GM23338 (cell line): ENCODE data around the gene BMP8A. TPM values are rescaled to one million over a fixed set of nuclear protein-coding genes. Genes with fewer than 3 reads are reported as not detected.

Experiments
- ATAC-seq: fragments of 200-7000 bp; cut with Tn5 transposase; 3 replicates; pipeline ENCODE4 v1.9.1; 2020
- DNase-seq: peaks from one replicate; pipeline ENCODE4 v3.0.0-alpha.2; 2015; ENCODE audit warnings: low spot score
- H2AFZ ChIP-seq: fragments of 200-600 bp; sonication (generic); 2 replicates; pipeline ENCODE4 v1.8.0; 2016; ENCODE audit warnings: antibody characterized with exemption, mild to moderate bottlenecking, moderate library complexity
- H3F3A ChIP-seq: fragments of 200-600 bp; sonication (generic); replicated peaks from 2 replicates; pipeline ENCODE4 v1.8.0; 2017; ENCODE audit warnings: antibody characterized with exemption, mixed run types, low read depth
- H3K27ac ChIP-seq: fragments of 200-600 bp; sonication (generic); 2 replicates; pipeline ENCODE4 v1.6.1; 2016; ENCODE audit warnings: low read depth
- H3K27me3 ChIP-seq: fragments of 200-600 bp; sonication (generic); 2 replicates; pipeline ENCODE4 v1.8.0; 2016; ENCODE audit warnings: mild to moderate bottlenecking, mixed run types, moderate library complexity; ENCODE audit not compliant: insufficient read depth
- H3K36me3 ChIP-seq: fragments of 200-600 bp; sonication (generic); 2 replicates; pipeline ENCODE4 v1.8.0; 2016; ENCODE audit warnings: mild to moderate bottlenecking; ENCODE audit not compliant: insufficient read depth
- H3K4me1 ChIP-seq: fragments of 200-600 bp; sonication (generic); 2 replicates; pipeline ENCODE4 v1.8.0; 2016; ENCODE audit warnings: mild to moderate bottlenecking, moderate library complexity; ENCODE audit not compliant: insufficient read depth
- H3K4me2 ChIP-seq: fragments of 200-600 bp; sonication (generic); 2 replicates; pipeline ENCODE4 v1.7.1; 2017; ENCODE audit warnings: mixed run types
- H3K4me3 ChIP-seq: fragments of 200-600 bp; sonication (generic); 2 replicates; pipeline ENCODE4 v1.6.1; 2016; ENCODE audit warnings: mixed run types
- H3K79me2 ChIP-seq: fragments of 200-600 bp; sonication (generic); replicated peaks from 2 replicates; pipeline ENCODE4 v1.8.0; 2017; ENCODE audit warnings: mild to moderate bottlenecking; ENCODE audit not compliant: insufficient read depth
- H3K9me2 ChIP-seq: fragments of 200-600 bp; sonication (generic); 2 replicates; pipeline ENCODE4 v1.8.0; 2017; ENCODE audit not compliant: insufficient read depth
- H4K20me1 ChIP-seq: fragments of 200-600 bp; sonication (generic); replicated peaks from 2 replicates; pipeline ENCODE4 v1.8.0; 2017; ENCODE audit warnings: mild to moderate bottlenecking; ENCODE audit not compliant: insufficient read depth
- H3K27ac Mint-ChIP-seq: 2 replicates; pipeline ENCODE4 v1.8.0; 2020; ENCODE audit warnings: inconsistent platforms, mild to moderate bottlenecking, moderate library complexity, mixed read lengths
- H3K27me3 Mint-ChIP-seq: 3 replicates; pipeline ENCODE4 v1.8.0; 2022; ENCODE audit warnings: low read depth, mild to moderate bottlenecking, moderate library complexity, mixed read lengths, inconsistent platforms; ENCODE audit not compliant: insufficient read depth, poor library complexity
- H3K36me3 Mint-ChIP-seq: 3 replicates; pipeline ENCODE4 v1.8.0; 2021; ENCODE audit warnings: low read depth, mild to moderate bottlenecking, inconsistent platforms, moderate library complexity, mixed read lengths
- H3K4me1 Mint-ChIP-seq: 3 replicates; pipeline ENCODE4 v1.8.0; 2020; ENCODE audit warnings: mild to moderate bottlenecking, inconsistent platforms, mixed read lengths
- H3K4me3 Mint-ChIP-seq: 3 replicates; pipeline ENCODE4 v1.8.0; 2021; ENCODE audit warnings: moderate library complexity, mild to moderate bottlenecking, inconsistent platforms, mixed read lengths
- H3K9me3 Mint-ChIP-seq: 3 replicates; pipeline ENCODE4 v1.8.0; 2020; ENCODE audit warnings: moderate library complexity, mild to moderate bottlenecking, inconsistent platforms, mixed read lengths
- CREB1 ChIP-seq: fragments of 250-450 bp; sonication (Bioruptor Pico); IDR thresholded peaks from 2 replicates; pipeline ENCODE4 v1.5.0; 2020; ENCODE audit warnings: low read depth, mild to moderate bottlenecking, moderate library complexity
- ETS1 ChIP-seq: IDR thresholded peaks from 2 replicates; pipeline ENCODE4 v1.6.1; 2016; ENCODE audit warnings: antibody characterized with exemption
- EZH2 ChIP-seq: fragments of 200-600 bp; sonication (generic); IDR thresholded peaks from one replicate; pipeline ENCODE4 v1.8.0; 2017; ENCODE audit warnings: antibody characterized with exemption, mild to moderate bottlenecking, low read depth; ENCODE audit not compliant: unreplicated experiment
- EZH2phosphoT487 ChIP-seq: fragments of 200-600 bp; sonication (generic); IDR thresholded peaks from one replicate; pipeline ENCODE4 v1.8.1; 2018; ENCODE audit warnings: antibody characterized with exemption; ENCODE audit not compliant: unreplicated experiment
- JUNB ChIP-seq: IDR thresholded peaks from one replicate; pipeline ENCODE4 v1.6.1; 2016; ENCODE audit warnings: antibody characterized with exemption; ENCODE audit not compliant: unreplicated experiment
- NANOG ChIP-seq: IDR thresholded peaks from 2 replicates; pipeline ENCODE4 v1.6.1; 2016; ENCODE audit warnings: antibody characterized with exemption, borderline replicate concordance
- ZNF331 ChIP-seq: fragments of 250-450 bp; sonication (Bioruptor Pico); IDR thresholded peaks from 2 replicates; pipeline ENCODE4 v1.5.0; 2020; ENCODE audit warnings: low read depth, mild to moderate bottlenecking, moderate library complexity
- polyA plus RNA-seq: library from polyadenylated mRNA; unstranded; fragments of >200 nt; fragmentation: Nextera tagmentation; extraction: Ambion mirVana; gene quantifications from 2 replicates; pipeline ENCODE4 v1.2.1, GENCODE V29; 2016
- total RNA-seq: library from RNA; depleted of rRNA; stranded (reverse); fragments of >200 nt; shearing (Covaris generic); gene quantifications from 2 replicates; pipeline ENCODE4 v1.2.3, GENCODE V29; 2014
- TF ChIP-seq, protein P1 (sequence below): fragments of 250-450 bp; sonication (Bioruptor Pico); IDR thresholded peaks from 2 replicates; pipeline ENCODE4 v1.5.0; 2020; ENCODE audit warnings: mild to moderate bottlenecking, moderate library complexity
- TF ChIP-seq, protein P2 (sequence below): IDR thresholded peaks from one replicate; pipeline ENCODE4 v1.6.1; 2018; ENCODE audit warnings: antibody characterized with exemption; ENCODE audit not compliant: unreplicated experiment

The BMP8A gene
- total and polyA plus RNA-seq, 2 experiments from 2014 or later: 0.34 to 0.63 TPM

GRCh38 chr1:39569034-39569433, 77.6 kb downstream of the BMP8A start (continued):
- TF ChIP-seq, protein P1, sequence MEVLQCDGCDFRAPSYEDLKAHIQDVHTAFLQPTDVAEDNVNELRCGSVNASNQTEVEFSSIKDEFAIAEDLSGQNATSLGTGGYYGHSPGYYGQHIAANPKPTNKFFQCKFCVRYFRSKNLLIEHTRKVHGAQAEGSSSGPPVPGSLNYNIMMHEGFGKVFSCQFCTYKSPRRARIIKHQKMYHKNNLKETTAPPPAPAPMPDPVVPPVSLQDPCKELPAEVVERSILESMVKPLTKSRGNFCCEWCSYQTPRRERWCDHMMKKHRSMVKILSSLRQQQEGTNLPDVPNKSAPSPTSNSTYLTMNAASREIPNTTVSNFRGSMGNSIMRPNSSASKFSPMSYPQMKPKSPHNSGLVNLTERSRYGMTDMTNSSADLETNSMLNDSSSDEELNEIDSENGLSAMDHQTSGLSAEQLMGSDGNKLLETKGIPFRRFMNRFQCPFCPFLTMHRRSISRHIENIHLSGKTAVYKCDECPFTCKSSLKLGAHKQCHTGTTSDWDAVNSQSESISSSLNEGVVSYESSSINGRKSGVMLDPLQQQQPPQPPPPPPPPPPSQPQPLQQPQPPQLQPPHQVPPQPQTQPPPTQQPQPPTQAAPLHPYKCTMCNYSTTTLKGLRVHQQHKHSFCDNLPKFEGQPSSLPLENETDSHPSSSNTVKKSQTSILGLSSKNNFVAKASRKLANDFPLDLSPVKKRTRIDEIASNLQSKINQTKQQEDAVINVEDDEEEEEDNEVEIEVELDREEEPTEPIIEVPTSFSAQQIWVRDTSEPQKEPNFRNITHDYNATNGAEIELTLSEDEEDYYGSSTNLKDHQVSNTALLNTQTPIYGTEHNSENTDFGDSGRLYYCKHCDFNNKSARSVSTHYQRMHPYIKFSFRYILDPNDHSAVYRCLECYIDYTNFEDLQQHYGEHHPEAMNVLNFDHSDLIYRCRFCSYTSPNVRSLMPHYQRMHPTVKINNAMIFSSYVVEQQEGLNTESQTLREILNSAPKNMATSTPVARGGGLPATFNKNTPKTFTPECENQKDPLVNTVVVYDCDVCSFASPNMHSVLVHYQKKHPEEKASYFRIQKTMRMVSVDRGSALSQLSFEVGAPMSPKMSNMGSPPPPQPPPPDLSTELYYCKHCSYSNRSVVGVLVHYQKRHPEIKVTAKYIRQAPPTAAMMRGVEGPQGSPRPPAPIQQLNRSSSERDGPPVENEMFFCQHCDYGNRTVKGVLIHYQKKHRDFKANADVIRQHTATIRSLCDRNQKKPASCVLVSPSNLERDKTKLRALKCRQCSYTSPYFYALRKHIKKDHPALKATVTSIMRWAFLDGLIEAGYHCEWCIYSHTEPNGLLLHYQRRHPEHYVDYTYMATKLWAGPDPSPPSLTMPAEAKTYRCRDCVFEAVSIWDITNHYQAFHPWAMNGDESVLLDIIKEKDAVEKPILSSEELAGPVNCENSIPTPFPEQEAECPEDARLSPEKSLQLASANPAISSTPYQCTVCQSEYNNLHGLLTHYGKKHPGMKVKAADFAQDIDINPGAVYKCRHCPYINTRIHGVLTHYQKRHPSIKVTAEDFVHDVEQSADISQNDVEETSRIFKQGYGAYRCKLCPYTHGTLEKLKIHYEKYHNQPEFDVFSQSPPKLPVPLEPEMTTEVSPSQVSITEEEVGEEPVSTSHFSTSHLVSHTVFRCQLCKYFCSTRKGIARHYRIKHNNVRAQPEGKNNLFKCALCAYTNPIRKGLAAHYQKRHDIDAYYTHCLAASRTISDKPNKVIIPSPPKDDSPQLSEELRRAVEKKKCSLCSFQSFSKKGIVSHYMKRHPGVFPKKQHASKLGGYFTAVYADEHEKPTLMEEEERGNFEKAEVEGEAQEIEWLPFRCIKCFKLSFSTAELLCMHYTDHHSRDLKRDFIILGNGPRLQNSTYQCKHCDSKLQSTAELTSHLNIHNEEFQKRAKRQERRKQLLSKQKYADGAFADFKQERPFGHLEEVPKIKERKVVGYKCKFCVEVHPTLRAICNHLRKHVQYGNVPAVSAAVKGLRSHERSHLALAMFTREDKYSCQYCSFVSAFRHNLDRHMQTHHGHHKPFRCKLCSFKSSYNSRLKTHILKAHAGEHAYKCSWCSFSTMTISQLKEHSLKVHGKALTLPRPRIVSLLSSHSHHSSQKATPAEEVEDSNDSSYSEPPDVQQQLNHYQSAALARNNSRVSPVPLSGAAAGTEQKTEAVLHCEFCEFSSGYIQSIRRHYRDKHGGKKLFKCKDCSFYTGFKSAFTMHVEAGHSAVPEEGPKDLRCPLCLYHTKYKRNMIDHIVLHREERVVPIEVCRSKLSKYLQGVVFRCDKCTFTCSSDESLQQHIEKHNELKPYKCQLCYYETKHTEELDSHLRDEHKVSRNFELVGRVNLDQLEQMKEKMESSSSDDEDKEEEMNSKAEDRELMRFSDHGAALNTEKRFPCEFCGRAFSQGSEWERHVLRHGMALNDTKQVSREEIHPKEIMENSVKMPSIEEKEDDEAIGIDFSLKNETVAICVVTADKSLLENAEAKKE (CRISPR knock-in tag): no peak
- TF ChIP-seq ETS1: no peak
- no peak for TF ChIP-seq NANOG
- no peak for TF ChIP-seq EZH2

- H4K20me1 ChIP-seq: peaks cover 75% of the 10 kb centered on the region
- H3K4me3 ChIP-seq: no peak overlapping the region
- H3K4me2 ChIP-seq: no peak overlapping the region
- H3K27me3 ChIP-seq: no peaks in the 10 kb centered on the region
- peaks cover 22% of the 10 kb centered on the region for H3K4me1 Mint-ChIP-seq
- H3K36me3 ChIP-seq: peaks cover 76% of the 10 kb centered on the region
- H3K9me2 ChIP-seq: no peaks in the 10 kb centered on the region
- H3K4me1 ChIP-seq: peaks cover 19% of the 10 kb centered on the region
- peaks cover 29% of the 10 kb centered on the region for H3F3A ChIP-seq
- TF ChIP-seq, protein P2, sequence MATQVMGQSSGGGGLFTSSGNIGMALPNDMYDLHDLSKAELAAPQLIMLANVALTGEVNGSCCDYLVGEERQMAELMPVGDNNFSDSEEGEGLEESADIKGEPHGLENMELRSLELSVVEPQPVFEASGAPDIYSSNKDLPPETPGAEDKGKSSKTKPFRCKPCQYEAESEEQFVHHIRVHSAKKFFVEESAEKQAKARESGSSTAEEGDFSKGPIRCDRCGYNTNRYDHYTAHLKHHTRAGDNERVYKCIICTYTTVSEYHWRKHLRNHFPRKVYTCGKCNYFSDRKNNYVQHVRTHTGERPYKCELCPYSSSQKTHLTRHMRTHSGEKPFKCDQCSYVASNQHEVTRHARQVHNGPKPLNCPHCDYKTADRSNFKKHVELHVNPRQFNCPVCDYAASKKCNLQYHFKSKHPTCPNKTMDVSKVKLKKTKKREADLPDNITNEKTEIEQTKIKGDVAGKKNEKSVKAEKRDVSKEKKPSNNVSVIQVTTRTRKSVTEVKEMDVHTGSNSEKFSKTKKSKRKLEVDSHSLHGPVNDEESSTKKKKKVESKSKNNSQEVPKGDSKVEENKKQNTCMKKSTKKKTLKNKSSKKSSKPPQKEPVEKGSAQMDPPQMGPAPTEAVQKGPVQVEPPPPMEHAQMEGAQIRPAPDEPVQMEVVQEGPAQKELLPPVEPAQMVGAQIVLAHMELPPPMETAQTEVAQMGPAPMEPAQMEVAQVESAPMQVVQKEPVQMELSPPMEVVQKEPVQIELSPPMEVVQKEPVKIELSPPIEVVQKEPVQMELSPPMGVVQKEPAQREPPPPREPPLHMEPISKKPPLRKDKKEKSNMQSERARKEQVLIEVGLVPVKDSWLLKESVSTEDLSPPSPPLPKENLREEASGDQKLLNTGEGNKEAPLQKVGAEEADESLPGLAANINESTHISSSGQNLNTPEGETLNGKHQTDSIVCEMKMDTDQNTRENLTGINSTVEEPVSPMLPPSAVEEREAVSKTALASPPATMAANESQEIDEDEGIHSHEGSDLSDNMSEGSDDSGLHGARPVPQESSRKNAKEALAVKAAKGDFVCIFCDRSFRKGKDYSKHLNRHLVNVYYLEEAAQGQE: no peak
- TF ChIP-seq EZH2phosphoT487 (no peak), JUNB (no peak), EZH2 (no peak), ZNF331 (CRISPR knock-in tag) (no peak), CREB1 (CRISPR knock-in tag) (no peak)
- H3K27me3 Mint-ChIP-seq: peaks cover 9% of the 10 kb centered on the region
- no peak overlapping the region for H3K27ac ChIP-seq
- no peak overlapping the region for H3K27ac Mint-ChIP-seq
- peaks cover 99% of the 10 kb centered on the region for H3K36me3 Mint-ChIP-seq
- no peaks in the 10 kb centered on the region for H3K9me3 Mint-ChIP-seq
- no peak overlapping the region for H2AFZ ChIP-seq
- H3K4me3 Mint-ChIP-seq: no peak overlapping the region
- DNase-seq (no peak), ATAC-seq (no peak)
- H3K79me2 ChIP-seq: peaks cover 79% of the 10 kb centered on the region
Observed at GRCh38 chr1:39570477-39571177, 79.2 kb downstream of the BMP8A start.
